Lower lobe of right lung (tissue), 2 donors: ENCODE measurements around the gene DDI2. TPM values are rescaled to one million over a fixed set of nuclear protein-coding genes. Genes with fewer than 3 reads are reported as not detected.
"Not testable (repeated sequence)": the region's sequence is repeated elsewhere in the genome, so short reads cannot be mapped to it uniquely, and the experiment has no call there.

Experiments
- ATAC-seq, 2 donors: fragments of 200-7000 bp; cut with Tn5 transposase; one replicate each; pipeline ENCODE4 v1.9.1; 2020 to 2022; ENCODE audit warnings: mild to moderate bottlenecking in 2 of 2, moderate library complexity in 2 of 2
- DNase-seq: peaks from one replicate; pipeline ENCODE4 v3.0.0-alpha.2; 2020
- H3K27ac ChIP-seq: fragments of 200-600 bp; one replicate; pipeline ENCODE4 v1.8.0; 2022
- H3K27me3 ChIP-seq: fragments of 200-600 bp; one replicate; pipeline ENCODE4 v1.8.0; 2022; ENCODE audit warnings: low read depth
- H3K36me3 ChIP-seq: fragments of 200-600 bp; one replicate; pipeline ENCODE4 v1.8.0; 2022; ENCODE audit warnings: mild to moderate bottlenecking
- H3K4me1 ChIP-seq: fragments of 200-600 bp; one replicate; pipeline ENCODE4 v1.8.0; 2022
- H3K4me3 ChIP-seq: fragments of 200-600 bp; one replicate; pipeline ENCODE4 v1.8.0; 2022; ENCODE audit warnings: mild to moderate bottlenecking
- H3K9me3 ChIP-seq: fragments of 200-600 bp; one replicate; pipeline ENCODE4 v1.8.0; 2022
- intact Hi-C: fragments of 100-400 bp; cut with DNase I; formaldehyde crosslinking; loops from one replicate; pipeline ENCODE4 v1.11.0; 2022
- total RNA-seq: library from RNA; stranded (reverse); fragmentation: NEBNext Ultra II Directional; extraction: Animal tissue kit (Norgen Biotek cat#: 25700); gene quantifications from one replicate; pipeline ENCODE4 v1.2.1, GENCODE V29; 2021
- TF ChIP-seq, protein P1 (sequence below): fragments of 200-600 bp; IDR thresholded peaks from one replicate; pipeline ENCODE4 v1.8.0; 2022; ENCODE audit warnings: antibody characterized with exemption, mild to moderate bottlenecking
- donor health status: DM: no; HTN: yes; CAD: no; lungs with severe emphysema.

DDI2 gene
- total RNA-seq, 1 donor from 2014 or later: 48.8 TPM

DNA sequence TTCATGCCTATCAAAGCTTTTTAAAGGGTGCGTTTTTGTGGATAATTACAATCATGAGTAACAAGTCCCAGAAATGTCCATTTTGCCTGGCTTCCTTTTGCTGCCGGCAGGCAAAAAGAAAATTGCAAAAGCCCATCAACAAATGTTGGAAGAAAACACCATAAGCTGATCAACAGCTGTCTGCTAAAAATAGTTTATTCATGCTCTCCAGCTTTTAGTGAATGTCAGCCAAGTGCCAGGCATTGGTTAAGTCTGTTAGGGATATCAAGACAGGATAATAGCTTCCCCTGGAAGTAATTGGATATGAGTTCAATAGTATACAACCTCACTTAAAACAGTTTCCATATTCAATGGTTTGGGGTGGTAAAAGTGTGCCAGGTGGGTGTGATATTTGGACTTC is 18.8 kb upstream of the DDI2 start:
- TF ChIP-seq, protein P1, sequence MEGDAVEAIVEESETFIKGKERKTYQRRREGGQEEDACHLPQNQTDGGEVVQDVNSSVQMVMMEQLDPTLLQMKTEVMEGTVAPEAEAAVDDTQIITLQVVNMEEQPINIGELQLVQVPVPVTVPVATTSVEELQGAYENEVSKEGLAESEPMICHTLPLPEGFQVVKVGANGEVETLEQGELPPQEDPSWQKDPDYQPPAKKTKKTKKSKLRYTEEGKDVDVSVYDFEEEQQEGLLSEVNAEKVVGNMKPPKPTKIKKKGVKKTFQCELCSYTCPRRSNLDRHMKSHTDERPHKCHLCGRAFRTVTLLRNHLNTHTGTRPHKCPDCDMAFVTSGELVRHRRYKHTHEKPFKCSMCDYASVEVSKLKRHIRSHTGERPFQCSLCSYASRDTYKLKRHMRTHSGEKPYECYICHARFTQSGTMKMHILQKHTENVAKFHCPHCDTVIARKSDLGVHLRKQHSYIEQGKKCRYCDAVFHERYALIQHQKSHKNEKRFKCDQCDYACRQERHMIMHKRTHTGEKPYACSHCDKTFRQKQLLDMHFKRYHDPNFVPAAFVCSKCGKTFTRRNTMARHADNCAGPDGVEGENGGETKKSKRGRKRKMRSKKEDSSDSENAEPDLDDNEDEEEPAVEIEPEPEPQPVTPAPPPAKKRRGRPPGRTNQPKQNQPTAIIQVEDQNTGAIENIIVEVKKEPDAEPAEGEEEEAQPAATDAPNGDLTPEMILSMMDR: no peak
- Histone ChIP-seq H3K27me3 (no peaks in the 10 kb centered on the region), H3K27ac (no peak overlapping the region), H3K4me1 (peaks cover 16% of the 10 kb centered on the region), H3K4me3 (no peak overlapping the region), H3K9me3 (no peaks in the 10 kb centered on the region), H3K36me3 (no peaks in the 10 kb centered on the region)
- intact Hi-C loops: no loop called here
- no peak for DNase-seq
- ATAC-seq: no peak

DNA sequence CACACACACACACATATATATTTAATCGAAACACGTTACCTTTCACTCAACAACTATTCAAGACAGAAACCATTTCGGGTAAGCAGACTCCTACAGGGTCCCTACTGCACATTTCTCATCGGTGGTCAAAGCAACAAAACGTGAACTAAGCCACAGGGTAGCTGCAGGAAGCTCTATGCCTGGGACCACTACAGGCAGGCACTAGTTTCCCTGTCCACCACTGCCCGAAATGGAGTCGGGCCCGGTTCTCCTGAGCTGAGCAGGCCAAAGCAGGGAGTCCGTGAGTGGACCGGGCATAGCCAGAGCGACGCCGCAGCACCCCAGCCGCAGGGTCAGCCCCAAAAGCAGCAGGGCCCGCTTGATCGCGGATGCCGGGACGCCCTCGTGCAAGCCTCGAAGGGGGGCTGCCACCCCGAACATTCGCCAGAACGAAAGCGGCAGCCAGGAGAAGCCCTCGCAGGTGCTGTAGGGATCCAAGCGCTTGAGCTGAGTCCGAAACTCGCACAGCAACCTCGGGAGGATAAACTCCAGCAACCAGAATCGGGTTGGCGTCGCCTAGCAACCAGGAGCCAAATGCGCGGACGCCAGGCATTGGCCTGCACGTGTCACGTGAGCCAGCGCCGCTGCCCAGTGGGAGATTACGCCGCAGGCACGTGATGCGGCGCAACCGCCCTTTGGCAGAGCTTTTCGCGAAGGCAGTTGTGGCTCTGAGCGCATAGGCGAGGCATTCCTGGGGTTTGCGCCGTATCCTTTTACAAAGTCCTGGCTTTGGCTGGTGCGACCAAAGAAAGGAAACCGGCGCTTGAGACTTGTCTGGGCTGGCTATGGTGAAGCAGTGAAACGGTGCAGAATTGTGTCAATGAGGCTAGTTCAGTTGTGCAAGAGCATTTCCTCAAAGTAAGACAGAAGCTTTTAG is 13.9 kb upstream of the DDI2 start:
- intact Hi-C loops: no loop called here
- Histone ChIP-seq H3K9me3 (no peaks in the 10 kb centered on the region), H3K4me3 (peak overlapping the region; percentile 81), H3K27ac (peak overlapping the region; percentile 85), H3K27me3 (no peaks in the 10 kb centered on the region), H3K4me1 (peaks cover 24% of the 10 kb centered on the region), H3K36me3 (no peaks in the 10 kb centered on the region)
- peak; percentile 98 to 99 for ATAC-seq
- TF ChIP-seq, protein P1: no peak
- DNase-seq: peak; percentile 99

DNA sequence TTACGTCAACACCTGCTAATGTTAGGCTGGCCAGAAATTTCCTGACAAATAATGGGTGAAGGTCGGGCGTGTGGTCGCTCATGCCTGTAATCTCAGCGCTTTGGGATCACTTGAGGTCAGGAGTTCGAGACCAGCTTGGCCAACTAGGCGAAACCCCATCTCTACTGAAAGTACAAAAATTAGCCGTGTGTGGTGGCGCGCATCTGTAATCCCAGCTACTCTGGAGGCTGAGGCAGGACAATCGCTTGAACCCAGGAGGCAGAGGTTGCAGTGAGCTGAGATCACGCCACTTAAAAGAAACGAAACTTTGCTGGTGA is 13.3 kb upstream of the DDI2 start:
- DNase-seq, H3K36me3 ChIP-seq, intact Hi-C loops, H3K9me3 ChIP-seq, H3K27me3 ChIP-seq, ATAC-seq: not testable (repeated sequence)
- H3K27ac ChIP-seq: peak overlapping the region; percentile 85
- peaks cover 24% of the 10 kb centered on the region for H3K4me1 ChIP-seq
- H3K4me3 ChIP-seq: peak overlapping the region; percentile 81

DNA sequence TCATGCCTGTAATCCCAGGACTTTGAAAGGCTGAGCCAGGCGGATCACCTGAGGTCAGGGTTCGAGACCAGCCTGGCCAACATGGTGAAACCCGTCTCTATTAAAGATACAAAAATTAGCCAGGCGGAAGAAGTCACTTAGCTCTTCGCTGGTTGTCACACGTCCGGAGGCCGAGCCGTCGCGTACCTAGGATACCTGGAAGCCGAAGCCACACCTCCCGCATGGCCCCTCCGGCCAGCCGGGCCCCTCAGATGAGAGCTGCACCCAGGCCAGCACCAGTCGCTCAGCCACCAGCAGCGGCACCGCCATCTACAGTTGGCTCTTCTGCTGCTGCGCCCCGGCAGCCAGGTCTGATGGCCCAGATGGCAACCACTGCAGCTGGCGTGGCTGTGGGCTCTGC is 12.9 kb upstream of the DDI2 start:
- intact Hi-C loops, H3K4me3 ChIP-seq, DNase-seq, H3K27ac ChIP-seq, ATAC-seq, H3K36me3 ChIP-seq, H3K27me3 ChIP-seq, H3K9me3 ChIP-seq: not testable (repeated sequence)
- peaks cover 24% of the 10 kb centered on the region for H3K4me1 ChIP-seq

DNA sequence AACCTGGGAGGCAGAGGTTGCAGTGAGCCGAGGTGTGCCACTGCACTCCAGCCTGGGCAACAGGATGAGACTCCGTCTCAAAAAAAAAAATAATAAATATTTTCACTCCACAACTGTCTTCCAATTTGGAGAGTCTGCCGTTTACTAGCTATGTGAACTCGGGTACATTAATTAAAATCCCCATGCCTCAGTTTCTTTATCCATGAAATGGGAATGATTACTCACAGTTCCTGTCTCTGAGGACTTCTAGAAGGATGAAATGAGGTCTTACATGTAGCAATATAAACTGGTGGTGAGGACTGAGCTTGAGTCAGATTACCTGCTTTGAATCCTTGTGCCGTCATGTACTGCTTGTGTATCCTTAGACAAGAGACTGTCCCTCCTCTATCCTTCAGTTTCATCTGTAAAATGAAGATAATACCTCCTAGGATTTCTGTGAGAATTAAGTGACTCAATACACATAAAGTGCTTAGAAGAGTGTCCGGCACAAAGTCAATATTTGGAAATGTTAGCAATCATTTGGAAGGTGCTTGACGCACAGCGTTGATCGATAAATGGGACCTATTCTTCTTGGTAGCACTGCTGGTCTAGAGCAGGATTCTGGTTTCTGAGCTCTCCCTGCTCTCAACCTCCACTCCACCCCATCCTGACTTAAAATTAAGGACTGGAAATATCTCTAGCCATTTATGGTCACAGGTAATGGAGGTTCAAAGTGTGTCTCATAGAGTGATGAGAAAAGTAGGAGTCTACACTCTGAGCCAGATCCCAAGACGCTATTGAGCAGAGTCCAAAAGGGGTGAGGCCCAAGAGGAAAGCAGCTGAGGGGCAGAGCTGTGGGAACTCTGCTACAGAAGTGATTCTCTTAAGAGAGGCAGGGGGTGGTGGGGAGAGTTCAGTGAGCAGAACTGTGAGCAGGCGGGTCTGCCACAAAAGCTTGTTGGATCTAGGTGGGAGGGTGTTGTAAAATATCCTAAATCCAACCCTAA is 11.6 kb upstream of the DDI2 start:
- no peak overlapping the region for H3K27ac ChIP-seq
- H3K4me1 ChIP-seq: peaks cover 24% of the 10 kb centered on the region
- DNase-seq (no peak), ATAC-seq (no peak)
- intact Hi-C loops: no loop called here
- H3K36me3 ChIP-seq: no peaks in the 10 kb centered on the region
- H3K9me3 ChIP-seq: no peaks in the 10 kb centered on the region
- H3K27me3 ChIP-seq: no peaks in the 10 kb centered on the region
- TF ChIP-seq, protein P1: no peak
- no peak overlapping the region for H3K4me3 ChIP-seq

DNA sequence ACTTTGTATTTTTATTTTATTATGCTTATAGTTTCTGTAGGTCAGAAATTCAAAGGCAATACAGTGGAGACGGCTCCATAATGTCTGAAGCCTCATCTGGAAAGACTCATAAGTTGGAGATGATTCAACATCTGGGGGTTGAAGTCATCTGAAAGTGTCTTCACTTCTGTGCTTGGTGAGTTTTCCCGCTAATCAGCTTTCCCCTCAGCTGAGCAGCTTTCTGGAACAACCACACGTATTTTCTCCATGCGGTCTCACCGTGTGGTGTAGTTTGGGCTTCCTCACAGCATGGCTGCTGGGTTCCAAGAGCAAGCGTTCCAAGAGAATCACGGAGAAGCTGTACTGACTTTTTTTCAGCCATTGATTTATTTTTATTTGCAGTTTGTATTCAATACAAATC is 7.6 kb upstream of the DDI2 start:
- intact Hi-C loops: no loop called here
- no peak for ATAC-seq

More for the DNA sequence above, 7.6 kb upstream of the DDI2 start:
- Histone ChIP-seq H3K4me3 (no peak overlapping the region), H3K27ac (no peak overlapping the region), H3K36me3 (no peaks in the 10 kb centered on the region), H3K4me1 (no peaks in the 10 kb centered on the region), H3K27me3 (no peaks in the 10 kb centered on the region), H3K9me3 (no peaks in the 10 kb centered on the region)
- DNase-seq: no peak
- TF ChIP-seq, protein P1: no peak
